ENCODE data around the gene MPC2.

MPC2 gene

DNA sequence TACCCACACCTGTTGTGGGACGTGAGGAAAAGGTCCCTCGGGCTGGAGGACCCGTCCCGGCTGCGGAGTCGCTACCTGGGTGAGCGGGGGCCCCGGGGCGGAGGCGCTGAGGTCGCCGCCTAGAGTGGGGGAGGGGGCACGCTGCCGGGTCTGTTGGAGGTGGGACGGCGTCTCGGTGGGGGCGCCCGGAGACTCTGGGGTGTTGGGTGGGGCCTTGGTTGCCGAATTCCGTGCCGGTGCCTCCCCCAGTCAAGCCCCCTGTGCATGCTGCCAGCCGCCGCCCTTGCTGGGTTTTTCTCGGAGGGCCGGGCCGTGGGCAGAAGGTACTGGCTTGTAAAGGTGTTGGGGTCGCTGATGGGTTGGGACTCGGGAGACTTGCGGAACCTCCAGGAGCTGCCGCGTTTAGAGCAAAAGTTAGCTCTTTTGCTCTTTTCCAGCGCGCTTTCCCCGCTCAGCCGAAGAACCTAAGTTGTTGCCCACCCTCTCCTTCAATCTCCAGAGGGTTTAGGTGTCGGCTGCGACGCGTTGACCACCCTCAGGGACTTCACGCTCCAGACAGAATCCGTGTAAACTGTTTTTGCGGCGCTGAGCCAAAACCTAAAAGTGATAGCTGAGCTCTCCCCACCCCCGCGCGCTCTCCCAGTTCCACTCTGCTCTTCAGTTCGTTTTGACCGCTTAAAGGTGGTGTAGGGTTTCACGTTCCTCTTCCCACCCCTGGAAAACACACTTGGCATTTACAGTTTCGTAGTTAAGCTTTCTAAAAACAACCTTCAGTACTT lies at the start of gene MPC2:
MPC2 (minus strand) TSS at position 143 of the 779 bp plus-strand sequence. CDS start 1,231 bp downstream, outside the sequence.
- peak; percentile 62 to 77 for DNase-seq

DNA sequence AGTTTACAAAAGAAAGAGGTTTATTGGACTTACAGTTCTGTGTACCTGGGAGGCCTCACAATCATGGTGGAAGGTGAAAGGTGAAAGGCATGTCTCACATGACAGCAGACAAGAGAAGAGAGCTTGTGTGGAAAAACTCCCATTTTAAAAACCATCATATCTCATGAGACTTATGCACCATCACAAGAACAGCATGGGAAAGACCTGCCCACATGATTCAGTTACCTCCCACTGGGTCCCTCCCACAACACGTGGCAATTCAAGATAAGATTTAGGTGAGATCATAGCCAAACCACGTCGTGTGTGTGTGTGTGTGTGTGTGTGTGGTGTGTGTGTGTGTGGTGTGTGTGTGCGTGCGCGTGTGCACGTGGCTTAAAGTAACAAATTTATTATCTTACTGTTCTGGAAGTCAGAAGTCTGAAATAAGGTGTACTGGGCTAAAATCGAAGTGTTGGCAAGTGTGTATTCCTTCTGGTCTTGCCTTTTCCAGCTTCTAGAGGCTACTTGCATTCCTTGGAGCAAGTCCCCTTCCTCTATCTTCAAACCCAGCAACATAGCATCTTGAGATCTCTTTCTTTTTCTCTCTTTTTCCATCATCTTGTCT lies 48.1 kb upstream of the MPC2 start:
- no peak for DNase-seq

DNA sequence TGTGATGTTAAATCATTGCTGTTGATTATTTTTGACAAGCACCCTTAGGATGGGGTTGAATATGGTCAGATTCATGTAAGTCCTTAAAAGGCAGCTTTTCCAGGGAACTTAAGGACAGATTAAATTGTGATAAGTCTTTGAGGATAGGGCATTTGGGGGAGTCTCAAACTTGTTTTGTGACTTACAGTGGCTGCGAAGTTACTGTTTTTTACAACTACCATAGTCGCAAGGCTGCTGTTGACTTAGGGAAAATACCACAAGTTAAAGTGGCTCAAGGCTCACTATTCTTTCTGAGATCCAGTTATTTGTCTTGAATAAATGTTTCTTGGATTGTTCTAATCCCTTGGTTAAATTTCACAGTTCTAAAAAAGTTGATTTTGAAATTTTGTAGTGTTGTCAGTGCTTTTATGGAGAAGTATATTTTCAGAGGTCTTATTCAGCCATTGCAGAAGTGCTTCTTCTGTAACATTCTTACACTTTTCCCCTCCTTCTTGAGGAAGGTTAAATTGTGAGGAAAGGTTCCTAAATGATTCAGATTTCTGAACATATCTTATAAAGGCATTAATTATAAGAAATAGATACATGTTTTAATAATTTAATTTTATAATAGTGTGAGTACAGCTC lies 47.0 kb upstream of the MPC2 start:
- no peak for DNase-seq

DNA sequence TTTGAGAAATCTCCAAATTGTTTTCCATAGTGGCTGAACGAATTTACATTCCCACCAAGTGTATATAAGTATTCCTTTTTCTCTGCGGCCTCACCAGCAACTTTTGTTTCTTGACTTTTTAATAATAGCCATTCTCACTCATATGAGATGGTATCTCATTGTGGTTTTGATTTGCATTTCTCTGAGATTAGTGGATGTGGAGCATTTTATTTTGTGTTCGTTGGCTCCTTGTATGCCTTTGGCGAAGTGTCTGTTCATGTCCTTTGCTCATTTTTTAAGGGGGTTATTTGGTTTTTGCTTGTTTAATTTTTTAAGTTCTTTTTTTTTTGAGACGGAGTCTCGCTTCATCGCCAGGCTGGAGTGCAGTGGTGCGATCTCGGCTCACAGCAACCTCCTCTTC lies 45.1 kb upstream of the MPC2 start:
- DNase-seq = no peak

DNA sequence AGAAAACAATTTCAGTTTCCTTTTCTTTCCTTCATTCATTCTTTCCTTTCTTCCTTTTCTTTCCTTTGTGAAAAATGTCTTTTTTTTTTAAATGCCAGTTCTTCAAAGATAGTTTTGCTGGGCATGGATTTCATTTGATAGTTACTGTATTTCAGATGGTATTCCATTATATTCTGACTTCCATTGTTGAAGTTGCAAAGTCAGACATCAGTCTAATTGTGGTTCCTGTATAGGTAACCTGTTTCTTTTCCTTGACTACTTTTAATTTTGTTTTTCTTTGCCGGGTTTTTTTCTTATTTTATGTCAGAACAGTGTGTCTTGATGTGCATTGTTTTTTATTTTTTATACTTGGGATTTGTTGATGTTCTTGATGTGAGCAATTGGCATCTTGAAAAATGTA lies 40.4 kb upstream of the MPC2 start:
- no peak for DNase-seq

DNA sequence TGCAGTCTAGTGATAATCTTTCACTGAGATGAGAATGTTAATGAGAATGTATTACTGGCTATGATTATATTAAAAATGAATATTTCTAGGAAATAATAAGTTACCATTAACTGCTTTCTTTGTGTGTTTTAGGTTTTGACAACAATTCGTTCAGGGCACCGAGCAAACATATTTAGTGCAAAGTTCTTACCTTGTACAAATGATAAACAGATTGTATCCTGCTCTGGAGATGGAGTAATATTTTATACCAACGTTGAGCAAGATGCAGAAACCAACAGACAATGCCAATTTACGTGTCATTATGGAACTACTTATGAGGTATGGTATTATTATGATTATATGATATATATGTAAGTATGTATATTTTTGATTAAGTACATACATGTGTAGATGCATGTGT lies 37.8 kb upstream of the MPC2 start:
- no peak for DNase-seq

DNA sequence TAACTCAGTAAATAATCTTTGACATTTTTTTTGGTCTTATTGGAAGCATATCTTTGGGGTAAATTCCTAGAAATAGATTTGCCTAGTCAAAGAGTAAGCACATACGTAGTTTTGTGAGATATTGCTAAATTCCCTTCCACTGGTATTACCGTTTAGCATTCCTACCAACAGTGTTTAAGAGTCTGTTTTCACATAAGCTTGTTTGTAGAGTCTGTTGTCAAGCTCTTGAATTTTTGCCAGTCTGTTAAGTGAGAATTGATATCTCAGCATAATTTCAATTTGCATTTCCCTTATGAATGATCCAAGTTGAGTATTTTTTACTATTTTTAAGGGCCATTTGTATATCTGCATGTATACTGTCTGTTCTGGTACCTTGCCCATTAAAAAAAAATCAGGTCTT lies 37.0 kb upstream of the MPC2 start:
- DNase-seq = no peak

DNA sequence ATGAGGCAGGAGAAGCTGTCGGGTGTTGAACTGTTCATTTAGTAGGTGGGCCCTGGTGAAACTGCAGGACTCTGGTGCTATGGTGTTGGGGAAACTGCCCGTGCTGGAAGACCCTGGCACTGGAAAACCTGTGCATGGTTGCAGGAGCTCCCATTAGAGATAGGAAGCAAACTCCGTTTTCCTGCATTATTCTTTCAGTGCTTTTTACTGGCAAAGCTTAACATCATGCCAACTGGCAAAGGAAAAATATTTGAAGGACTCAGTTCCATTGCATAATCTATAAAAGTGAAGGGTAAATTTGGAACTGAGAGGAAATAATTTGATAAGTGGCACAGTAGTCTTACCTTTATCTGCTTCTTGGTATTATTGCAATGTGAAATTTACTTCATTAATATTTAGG lies 31.7 kb upstream of the MPC2 start:
- DNase-seq = no peak

DNA sequence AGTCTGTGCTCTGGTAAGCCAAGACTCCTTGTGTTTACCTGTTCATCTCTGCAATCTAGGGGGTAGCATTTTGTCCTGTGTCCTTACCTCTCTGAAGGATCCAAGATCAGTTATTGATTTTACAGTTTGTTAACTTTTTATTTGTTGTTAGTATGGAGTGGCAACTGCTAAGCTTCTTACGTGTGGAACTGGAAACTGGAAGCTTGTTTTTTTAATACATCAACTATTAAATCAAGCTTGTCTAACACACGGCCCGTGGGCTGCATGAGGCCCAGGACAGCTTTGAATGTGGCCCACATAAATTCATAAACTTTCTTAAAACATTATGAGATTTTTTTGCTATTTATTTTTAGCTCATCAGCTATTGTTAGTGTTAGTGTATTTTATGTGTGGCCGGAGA lies 29.2 kb upstream of the MPC2 start:
- no peak for DNase-seq

DNA sequence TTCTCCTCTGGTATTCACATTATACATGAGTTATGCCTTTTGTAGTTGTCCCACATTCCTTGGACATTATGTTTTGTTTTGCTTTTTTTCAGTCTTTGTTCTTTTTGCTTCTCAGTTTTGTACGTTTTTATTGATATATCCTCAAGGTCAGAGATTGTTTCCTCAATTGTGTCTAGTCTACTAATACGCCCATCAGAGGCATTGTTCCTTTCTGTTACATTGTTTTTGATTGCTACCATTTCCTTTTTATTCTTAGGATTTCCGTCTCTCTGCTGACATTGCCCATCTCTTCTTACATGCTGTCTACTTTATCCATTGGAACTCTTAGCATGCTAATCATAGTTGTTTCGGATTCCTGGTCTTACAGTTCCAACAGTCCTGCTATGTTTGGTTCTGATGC lies 27.8 kb upstream of the MPC2 start:
- no peak for DNase-seq

DNA sequence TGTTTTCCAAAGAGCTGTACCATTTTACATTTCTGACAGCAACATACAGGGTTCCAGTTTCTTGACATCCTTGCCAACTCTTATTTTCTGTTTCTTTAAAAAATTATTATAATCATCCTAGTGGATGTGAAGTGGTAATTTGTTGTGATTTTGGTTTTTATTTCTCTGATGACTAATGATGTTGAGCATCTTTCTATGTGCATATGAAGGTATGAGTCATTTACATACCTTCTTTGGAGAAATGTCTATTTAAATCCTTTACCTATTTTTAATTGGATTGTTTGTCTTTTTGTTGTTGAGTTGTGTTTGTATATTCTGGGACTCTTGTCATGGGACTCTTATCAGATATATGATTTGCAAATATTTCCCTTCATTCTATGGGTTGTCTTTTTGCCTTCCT lies 20.8 kb upstream of the MPC2 start:
- no peak for DNase-seq

DNA sequence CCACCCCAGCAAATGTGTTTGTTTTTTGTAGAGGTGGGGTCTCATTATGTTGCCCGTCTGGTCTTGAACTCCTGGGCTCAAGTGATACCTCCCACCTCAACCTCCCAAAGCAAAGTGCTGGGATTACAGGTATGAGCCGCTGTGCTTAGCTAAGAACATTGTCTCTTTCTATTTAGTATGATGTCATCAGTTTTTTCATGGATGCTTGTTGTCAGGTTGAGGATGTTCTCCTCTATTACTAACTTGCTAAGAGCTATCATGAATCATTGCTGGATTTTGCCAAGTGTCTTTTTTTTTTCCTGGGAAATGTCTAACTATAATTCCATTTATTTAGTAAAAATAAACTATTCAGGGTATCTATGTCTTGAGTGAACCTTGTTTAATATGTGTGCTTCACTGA lies 19.0 kb upstream of the MPC2 start:
- no peak for DNase-seq

DNA sequence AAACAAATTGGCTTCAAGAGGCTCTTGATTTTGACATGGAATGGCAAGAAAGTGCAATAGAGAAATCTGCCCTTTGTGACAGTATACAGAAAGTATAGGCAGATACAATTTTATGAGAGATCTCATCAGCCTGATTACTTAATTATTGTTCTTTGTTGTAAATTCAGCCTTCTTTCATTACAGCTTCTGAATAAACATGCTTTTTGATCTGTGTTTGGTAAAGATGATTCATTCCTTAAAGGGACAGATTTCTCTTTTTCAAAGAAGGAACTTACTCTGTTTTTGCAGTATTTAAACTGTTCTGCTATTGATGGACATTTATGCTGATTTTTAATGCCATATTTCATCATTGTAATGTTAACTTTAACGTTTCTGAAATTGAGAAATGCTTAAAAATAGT lies 13.7 kb upstream of the MPC2 start:
- no peak for DNase-seq

DNA sequence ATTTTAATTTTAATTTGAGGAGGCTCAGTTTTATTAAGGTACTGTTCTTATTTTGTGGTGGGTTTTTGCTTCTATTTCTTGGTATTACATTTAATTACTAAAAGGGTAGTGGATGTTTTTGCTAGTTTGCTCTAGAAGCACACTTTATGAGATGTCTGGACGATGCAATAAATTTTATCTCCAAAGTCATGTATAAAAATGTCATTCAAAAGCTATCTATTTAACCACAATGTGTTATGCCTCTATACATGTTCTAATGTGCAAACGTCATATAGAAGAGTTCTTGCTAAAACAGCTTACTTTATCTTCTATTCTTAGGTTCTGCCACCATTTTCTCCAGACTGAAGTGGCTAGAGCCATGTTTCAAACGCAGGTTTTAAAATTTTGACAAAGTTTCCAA lies 12.9 kb upstream of the MPC2 start:
- no peak for DNase-seq

DNA sequence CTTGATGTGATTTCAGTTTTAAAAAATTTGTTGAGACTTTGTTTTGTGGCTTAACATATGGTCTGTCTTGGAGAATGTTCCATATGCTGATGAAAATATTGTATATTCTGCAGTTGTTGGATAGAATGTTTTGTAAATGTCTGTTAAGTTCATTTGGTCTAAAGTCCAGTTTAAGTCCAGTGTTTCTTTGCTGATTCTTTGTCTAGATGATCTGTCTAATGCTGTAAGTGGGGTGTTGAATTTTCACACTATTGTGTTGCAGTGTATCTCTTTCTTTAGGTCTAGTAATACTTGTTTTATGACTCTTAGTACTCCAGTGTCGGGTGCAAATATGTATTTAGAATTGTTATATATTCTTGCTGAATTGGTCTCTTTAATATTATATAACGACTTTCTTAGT lies 10.9 kb upstream of the MPC2 start:
- no peak for DNase-seq

DNA sequence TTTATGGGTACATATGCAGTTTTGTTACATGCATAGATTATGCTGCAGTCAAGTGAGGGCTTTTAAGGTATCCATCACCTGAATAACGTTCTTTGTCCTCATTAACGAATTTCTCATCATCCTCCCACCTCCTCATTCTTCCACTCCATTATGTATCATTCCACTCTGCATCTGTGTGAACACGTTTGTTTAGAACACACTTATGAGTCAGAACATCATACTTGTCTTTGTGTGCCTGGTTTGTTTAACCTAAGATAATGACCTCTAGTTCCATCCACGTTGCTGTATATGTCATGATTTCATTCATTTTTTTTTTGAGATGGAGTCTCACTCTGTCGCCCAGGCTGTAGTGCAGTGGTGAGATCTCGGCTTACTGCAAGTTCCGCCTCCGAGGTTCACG lies 6.7 kb upstream of the MPC2 start:
- DNase-seq = no peak

DNA sequence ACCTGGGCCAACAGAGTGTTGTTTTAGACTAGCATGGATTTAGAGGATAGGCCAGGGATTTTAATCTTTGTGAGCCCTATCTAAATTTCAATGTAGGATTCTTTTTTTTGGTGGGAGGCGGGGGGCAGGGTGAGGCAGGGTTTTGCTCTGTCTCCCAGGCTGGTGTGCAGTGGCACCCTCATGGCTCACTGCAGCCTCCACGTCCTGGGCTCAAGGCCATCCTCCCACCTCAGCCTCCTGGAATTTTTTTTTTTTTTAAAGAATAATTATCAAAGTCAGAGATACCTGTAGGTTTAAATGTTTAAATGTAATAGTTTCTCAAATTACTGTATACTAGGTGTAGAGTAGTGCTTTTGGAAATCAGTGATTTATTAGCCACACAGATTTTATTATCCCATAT lies 3.4 kb upstream of the MPC2 start:
- no peak for DNase-seq

DNA sequence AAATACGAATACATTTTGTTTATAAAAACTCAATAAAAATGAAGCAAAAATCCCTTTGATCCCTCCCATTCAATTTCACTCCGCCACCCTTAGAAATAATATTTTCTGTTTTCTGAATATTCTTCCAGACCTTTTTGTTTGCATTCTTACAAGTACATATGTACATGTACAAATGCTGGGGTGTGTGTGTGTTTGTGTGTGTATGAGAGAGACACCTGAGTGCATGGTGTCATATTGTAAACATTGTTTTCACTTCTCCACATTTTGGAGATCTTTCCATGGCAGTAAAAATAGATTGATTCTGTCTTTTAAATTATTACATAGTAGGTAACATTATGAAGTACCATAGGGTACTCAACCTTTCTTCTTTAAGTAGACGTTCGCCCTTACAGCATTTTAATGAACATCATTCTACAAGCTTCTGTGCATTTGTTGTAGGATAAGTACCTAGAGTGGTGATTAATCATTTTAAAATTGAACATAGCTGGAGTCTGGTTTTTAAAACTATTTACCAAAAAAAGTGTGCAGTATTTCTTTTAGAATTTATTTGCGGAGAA lies 1.3 kb upstream of the MPC2 start:
- peak in 1 of 2 experiments; percentile 37 for DNase-seq

DNA sequence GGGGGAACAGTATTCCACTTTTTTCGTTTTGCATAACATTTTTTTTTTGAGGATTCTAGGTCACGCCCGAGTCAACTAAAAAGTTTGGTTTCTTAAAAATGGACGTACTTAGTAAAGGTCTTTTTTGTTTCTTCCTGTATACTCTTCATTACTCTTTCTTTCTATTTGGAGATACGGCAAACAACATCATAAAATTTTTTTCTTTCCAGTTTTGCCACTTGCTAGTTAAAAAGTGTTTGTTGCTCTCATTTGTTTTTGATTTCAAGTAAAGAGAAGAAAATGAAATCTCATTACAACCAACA lies 788 bp upstream of the MPC2 start:
- DNase-seq = no peak

DNA sequence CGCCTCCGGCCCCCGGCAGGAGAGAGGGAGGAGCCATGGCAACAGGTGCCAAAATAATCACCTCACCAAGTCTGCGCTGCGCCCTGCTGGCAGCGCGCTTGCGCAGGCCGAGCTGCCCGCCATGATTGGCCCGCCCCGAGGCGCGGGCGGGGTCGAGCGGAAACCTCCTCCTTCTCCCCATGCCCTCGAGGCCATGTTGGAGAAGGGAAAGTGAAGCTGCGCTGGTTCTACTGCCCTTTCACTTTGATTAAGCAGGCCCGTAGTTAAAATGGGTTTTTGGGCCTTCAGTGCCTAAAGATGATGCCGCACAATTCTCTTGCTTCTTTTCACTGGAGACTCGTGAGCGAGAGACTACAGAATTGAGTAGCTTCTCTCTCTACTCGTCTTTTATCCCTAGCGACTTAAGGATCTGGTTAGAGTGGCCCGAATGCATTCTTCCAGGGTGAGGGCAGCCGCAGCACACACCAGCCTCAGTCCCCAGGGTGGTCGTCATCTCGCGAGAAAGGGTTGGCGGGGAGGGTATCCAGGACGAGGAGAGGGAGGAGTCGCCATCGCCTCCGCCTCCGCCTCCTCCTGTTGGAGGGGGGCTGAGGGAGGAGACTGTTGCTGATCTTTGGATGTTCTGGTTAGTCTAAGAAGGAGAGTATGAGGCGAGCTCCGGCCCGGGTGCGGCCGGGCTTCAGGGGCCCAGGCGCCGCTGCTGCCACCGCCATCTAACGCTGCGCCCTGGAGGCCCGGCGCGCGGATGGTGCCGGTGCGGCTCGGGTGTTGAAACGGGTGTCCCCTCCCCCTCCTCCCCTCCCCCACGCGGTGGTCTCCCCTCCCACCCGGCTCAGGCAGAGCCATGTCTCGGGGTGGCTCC lies 573 bp downstream of the MPC2 start, which contains the start of gene DCAF6:
DCAF6 (plus strand) TSS at position 616 of the 862 bp plus-strand sequence; CDS start at position 845, 229 bp downstream.
- peak; percentile 93 to 97 for DNase-seq

DNA sequence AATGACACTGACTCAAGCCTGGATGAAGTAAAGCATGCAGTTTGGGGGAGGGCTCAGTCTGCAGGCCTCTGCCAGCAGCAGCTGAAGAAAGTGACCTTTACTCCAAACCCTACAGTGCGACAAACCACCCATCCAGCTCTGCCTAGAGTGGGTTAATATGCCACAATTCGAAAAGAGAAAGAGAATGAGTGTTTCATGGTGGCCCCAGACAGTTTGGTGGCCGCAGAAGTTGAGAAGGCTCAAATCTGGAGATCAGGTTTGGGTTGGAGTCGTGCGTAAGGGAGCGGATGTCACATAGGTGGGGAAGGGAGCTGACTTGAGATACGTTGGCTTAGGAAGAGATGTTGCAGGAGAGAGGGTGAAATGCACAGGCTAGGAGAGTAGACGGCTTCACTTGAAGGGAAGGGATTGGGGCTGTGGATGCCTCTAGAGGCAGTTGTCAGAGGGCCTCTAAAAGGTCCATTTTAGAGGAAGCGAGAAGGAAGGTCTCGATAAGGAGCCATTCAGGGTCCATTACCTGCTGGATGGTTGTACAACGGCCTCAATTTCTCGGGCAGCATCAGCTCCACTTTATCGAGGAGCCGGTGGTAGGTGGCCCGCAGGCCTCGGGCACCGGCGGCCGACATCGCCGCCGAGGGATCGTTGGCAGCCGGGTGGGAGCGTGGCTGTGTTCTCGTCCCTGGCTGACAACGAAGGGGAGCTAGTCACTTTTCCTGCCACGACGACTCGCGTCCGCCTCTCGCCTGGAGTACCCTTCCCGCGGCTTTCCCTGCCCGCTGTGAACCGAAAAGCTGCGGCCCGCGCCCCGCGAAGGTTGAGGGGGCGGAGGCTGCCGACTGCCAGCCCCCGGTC lies 1.4 kb downstream of the MPC2 start:
- DNase-seq = peak in 1 of 2 experiments; percentile 50

Measured in NCI-H524 (cell line).